HG03139 (cell line): ENCODE data around the gene DCP1B.

Experiments used
- ATAC-seq: cut with Tn5 transposase; IDR thresholded peaks from one replicate; pipeline ENCODE4 v1.9.1; 2021; ENCODE audit not compliant: unreplicated experiment

DCP1B gene

DNA sequence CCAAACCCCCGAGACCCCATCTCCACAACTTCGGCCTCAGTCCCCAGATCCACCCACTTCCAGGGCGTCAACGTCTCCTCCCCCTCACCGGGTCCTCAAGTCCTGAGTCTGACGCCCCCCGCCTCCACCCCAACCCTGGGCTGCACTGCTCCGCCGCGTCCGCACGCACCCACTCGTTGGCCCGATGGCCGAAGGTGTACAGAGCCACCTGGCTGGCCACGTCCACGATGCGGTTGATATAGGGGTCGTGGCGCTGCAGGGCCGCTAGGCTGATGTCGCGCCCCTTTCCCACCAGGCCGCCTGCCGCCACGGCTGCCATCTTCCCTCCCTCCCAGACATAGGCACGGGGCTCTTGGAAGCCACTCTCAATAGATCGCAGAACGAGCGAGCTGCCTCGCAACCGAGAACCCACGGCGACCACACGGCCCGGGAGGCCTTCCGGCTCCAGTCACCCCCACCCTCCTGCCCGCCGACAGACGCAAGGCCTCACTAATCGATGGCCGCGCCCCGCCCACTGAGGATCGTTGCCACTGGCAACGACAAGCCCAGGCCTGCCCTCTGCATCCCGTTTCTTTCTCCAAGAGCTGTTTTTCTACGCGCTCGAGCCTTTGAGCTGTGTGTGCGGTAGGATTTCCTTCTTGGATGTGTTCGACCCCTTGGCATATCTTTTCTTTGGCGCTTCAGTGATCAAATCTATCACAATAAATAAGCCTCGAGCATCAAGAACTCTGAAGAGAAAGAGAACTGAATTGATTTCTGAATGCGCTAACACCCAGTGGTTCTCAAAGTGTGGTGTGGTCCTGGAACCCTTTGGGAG lies at the start of gene DCP1B:
Gene DCP1B (minus strand): TSS at position 345 of the 817 bp plus-strand sequence. CDS start 26 bp downstream, at position 319.
- ATAC-seq = peak; percentile 97

- ATAC-seq = no peak
These were observed 49.4 kb upstream of the DCP1B start for GRCh38 chr12:2053691-2054090.

GRCh38 chr12:2052826-2053678 lies 48.8 kb upstream of the DCP1B start, which contains the start of gene CACNA1C:
TSS of gene CACNA1C (plus strand) at chr12:2052987. CDS start at chr12:2053563, 576 bp downstream.
- no peak for ATAC-seq

GRCh38 chr12:2051700-2052621 lies 47.7 kb upstream of the DCP1B start:
- ATAC-seq = no peak

GRCh38 chr12:2049604-2050540 lies 45.6 kb upstream of the DCP1B start:
- ATAC-seq = no peak

DNA sequence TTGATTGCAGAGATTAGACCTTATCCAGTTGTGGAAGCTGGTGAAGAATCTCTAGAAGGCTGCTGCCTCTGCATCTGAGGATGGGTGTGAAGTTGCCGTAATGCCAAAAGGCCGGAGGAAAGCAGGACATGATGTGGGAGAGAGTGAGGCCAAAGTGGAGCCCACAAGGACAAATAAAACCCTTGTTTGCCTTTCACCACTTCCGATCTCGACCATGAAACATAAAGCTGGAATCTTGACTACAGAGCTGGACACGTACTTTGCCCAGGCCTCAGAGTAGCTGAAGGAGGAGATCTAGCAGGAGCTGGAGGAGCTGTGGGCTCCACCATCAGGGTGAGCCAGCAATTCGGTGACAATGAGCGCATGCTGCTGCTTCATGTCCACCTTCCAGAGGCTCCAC lies 43.5 kb upstream of the DCP1B start:
- no peak for ATAC-seq

GRCh38 chr12:2046957-2047356 lies 42.7 kb upstream of the DCP1B start:
- no peak for ATAC-seq

DNA sequence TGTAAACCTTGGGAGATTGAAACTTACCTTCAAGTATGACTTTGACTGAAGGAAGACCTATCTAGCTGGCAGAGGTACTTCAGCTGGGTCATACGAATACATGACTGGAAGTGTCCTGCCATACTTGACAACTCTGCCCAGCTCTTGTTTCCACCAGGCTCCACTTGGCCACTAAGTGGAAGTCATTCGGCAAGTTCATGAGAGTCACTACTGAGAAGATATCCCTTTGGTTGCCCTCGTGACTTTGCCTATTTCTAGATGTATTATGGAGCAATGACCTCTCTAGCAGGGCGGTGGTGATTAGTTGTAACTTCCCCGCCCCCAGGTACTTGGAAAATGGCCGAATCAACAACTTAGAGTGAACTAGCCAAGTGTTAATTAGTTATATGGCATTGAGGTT lies 39.9 kb upstream of the DCP1B start:
- no peak for ATAC-seq

- ATAC-seq = no peak
These were observed 38.8 kb upstream of the DCP1B start for GRCh38 chr12:2043054-2043453.

GRCh38 chr12:2039034-2039433 lies 34.8 kb upstream of the DCP1B start:
- ATAC-seq = no peak

DNA sequence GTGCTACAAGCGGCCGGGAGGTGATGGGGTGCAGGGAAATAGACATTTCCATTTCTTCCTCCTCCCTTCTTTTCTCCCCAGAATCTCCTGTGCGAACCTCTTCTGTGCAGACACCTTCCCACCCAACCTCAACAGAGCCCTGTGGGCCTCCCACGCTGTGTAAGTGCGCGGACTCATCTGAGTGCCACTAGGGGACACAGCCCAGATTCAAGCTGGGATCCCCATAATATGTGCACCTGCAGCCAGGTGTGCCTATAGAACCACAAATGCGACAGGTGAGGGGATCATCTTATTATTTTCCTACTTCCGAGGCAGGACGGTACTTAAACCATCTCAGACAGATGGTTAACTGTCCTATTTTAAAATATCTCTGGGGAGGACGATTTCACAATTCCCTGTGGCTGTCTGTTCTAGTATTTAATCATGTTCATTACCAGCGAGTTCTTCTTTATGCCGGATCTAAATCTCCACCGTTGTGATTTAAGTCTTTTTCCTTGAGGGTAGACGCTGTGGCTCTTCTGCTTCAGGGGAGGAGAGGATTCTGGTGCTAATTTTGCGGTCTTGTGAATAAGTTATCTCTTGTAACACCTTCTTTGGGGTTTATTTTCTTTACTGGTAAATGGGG lies 31.3 kb upstream of the DCP1B start:
- ATAC-seq = no peak

DNA sequence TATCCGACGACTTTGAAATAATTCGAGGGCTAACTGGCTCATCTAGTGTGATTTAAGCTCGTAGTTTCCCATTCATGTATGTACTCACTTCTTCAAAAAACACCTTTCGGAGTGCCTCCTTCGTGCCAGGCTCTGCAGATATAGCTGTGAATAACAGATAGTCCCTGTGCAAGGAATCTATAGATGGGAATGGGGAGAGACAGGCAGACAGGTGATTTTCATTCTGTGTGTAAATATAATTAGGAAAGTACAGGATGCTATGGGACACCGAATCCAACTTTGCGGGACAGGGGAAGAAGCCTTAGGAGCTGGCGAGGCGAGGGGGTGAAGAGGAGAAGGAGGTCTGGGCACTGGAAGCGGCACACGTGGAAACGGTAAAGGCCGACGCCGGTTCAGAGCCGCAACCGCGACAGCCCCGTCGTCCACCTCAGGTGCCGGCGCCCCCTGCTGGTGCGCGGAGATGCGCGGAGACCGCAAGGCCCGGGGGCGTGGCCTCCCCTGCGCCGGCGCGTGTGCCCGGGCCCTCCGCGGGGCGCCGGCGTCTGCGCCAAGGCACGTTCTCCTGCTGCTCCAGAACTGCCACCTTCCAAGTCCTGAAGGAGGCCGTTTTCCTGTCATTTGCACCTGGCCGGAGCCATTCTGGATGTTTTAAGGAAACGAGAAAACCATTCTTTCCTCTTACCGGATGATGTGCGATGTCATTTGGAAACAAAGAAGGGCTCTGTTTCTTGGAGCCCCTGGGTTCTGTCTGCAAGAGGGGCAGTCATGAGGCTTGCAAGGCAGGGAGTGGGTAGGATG lies 30.6 kb upstream of the DCP1B start:
- ATAC-seq = peak; percentile 75

DNA sequence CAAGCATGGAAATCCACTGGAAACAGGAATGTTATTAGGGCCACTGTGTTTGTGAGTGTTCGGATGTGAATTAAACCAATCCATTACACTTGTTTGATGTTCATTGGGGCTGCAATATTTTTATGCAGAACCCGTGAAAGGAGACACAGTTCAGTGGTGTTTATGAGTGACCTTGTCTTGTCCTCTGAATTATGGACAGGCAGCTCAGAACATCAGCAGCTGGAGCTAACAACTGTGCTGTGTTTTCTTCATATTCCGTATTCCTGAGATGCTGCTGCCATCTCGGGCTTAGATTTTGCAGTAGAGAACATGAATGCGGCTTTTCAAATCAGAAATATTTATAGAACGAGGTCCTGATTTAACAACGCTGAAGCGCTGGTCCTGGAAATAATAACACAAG lies 28.2 kb upstream of the DCP1B start:
- no peak for ATAC-seq

- ATAC-seq = no peak
These were observed 25.6 kb upstream of the DCP1B start for GRCh38 chr12:2029851-2030250.

GRCh38 chr12:2027351-2027750 lies 23.1 kb upstream of the DCP1B start:
- ATAC-seq = no peak

DNA sequence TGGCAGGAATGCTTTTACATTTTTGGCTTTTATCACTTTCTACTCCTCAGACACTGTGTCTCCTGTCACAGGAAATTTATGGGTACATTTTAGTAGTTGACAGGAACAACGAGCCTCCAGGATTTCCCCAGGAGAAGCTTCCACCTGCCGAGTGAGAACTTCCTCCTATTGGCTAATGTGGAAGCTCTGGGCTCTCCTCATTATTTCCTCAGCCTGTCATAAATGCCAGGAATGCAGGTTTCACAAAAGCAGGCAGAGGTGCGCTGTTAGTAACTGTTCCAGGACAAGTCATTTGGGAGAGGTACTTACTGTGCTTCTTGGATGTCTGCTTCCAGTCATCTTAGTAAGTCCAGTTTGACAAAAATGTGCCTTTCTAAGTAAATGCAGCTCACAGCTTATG lies 19.1 kb upstream of the DCP1B start:
- no peak for ATAC-seq

GRCh38 chr12:2020511-2020910 lies 16.3 kb upstream of the DCP1B start:
- no peak for ATAC-seq

- no peak for ATAC-seq
These were observed 14.9 kb upstream of the DCP1B start for GRCh38 chr12:2019126-2019525.

DNA sequence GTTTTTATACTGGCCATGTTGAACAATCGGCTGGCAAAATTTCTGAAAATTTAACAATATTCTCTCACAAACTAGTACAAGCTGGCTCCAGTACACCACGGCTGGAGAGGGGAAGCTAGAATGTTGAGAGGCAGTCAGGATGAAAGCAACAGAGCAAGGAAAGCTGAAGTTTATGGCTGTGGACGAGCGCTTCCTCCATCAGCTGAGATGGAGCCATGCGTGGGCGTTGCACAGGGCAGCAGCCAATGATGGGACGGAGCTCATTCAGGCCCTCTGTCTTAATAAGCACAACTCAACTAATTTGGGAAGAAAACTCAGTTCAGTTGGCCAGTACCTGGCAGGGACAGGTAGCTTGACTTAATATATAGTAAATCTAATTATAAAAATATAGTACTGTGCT lies 14.1 kb upstream of the DCP1B start:
- no peak for ATAC-seq
